ENCODE measurements around the gene CTNND2. TPM values are rescaled to one million over a fixed set of nuclear protein-coding genes. Genes with fewer than 3 reads are reported as not detected.

CTNND2 gene
- total RNA-seq, 1 donor from 2014 or later: 13.9 TPM

DNA sequence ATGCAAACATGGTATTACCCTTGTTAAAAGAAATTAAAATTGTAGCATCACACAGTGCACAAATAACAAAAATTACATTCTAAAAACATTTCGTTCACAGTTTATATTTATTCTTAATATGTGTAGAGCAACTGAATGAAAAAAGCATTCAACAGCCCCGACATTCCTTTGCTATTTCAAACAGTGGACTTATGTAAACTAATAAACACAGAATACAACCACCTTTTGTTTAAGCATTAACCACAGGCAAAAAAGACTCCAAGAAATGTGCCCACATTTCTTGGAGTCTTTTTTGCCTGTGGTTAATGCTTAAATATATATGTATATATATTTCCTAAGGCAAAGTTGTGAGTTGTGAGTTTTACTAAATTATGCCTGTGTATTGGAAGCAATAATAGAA lies 610.7 kb downstream of the CTNND2 start:
- TF ChIP-seq EZH2phosphoT487 (IDR thresholded peaks at IDR 0.05): no peak
- TF ChIP-seq CTCF (IDR thresholded peaks at IDR 0.05): no peak
- no peak for TF ChIP-seq EZH2 (IDR thresholded peaks at IDR 0.05)
- Histone ChIP-seq H3K36me3 (no peaks in the 10 kb centered on the region), H3K4me3 (no peak overlapping the region), H3K79me2 (ENCODE audit: low read depth) (no peaks in the 10 kb centered on the region), H3K27ac (no peak overlapping the region), H3K27me3 (no peaks in the 10 kb centered on the region), H3K4me1 (no peaks in the 10 kb centered on the region), H2AFZ (replicated peaks) (no peak overlapping the region), H4K20me1 (ENCODE audit: low read depth) (no peaks in the 10 kb centered on the region), H3K4me2 (no peak overlapping the region), H3F3A (ENCODE audit: low read depth) (no peaks in the 10 kb centered on the region), H3K9ac (no peak overlapping the region), H3K9me3 (ENCODE audit: low read depth) (no peaks in the 10 kb centered on the region)
- no peak for DNase-seq (ENCODE audit: low spot score)
- H3K4me1 Mint-ChIP-seq: peaks cover 10% of the 10 kb centered on the region
- no peak overlapping the region for H3K27ac Mint-ChIP-seq
- H3K36me3 Mint-ChIP-seq: peaks cover 2% of the 10 kb centered on the region
- no peak overlapping the region for H3K4me3 Mint-ChIP-seq
- H3K9me3 Mint-ChIP-seq: no peaks in the 10 kb centered on the region
- H3K27me3 Mint-ChIP-seq (ENCODE audit: insufficient read depth, low read depth): no peaks in the 10 kb centered on the region

GRCh38 chr5:11292648-11293356 lies 611.4 kb downstream of the CTNND2 start:
- H3K9me3 Mint-ChIP-seq: no peaks in the 10 kb centered on the region
- no peak overlapping the region for H3K4me2 ChIP-seq
- TF ChIP-seq EZH2 (IDR thresholded peaks at IDR 0.05) (no peak), EZH2phosphoT487 (IDR thresholded peaks at IDR 0.05) (no peak), CTCF (IDR thresholded peaks at IDR 0.05) (no peak)
- no peaks in the 10 kb centered on the region for H3K9me3 ChIP-seq (ENCODE audit: low read depth)
- peaks cover 10% of the 10 kb centered on the region for H3K4me1 Mint-ChIP-seq
- H3K9ac ChIP-seq: no peak overlapping the region
- H3F3A ChIP-seq (ENCODE audit: low read depth): no peaks in the 10 kb centered on the region
- no peak for DNase-seq (ENCODE audit: low spot score)
- no peak overlapping the region for H2AFZ ChIP-seq (replicated peaks)
- no peaks in the 10 kb centered on the region for H3K27me3 ChIP-seq
- H4K20me1 ChIP-seq (ENCODE audit: low read depth): no peaks in the 10 kb centered on the region
- H3K27ac ChIP-seq: no peak overlapping the region
- H3K4me1 ChIP-seq: no peaks in the 10 kb centered on the region
- no peaks in the 10 kb centered on the region for H3K36me3 ChIP-seq
- no peaks in the 10 kb centered on the region for H3K27me3 Mint-ChIP-seq (ENCODE audit: insufficient read depth, low read depth)
- peaks cover 2% of the 10 kb centered on the region for H3K36me3 Mint-ChIP-seq
- H3K4me3 Mint-ChIP-seq: no peak overlapping the region
- no peak overlapping the region for H3K4me3 ChIP-seq
- no peak overlapping the region for H3K27ac Mint-ChIP-seq
- H3K79me2 ChIP-seq (ENCODE audit: low read depth): no peaks in the 10 kb centered on the region

- H3K4me1 Mint-ChIP-seq: peaks cover 10% of the 10 kb centered on the region
- H3K27me3 Mint-ChIP-seq (ENCODE audit: insufficient read depth, low read depth): no peaks in the 10 kb centered on the region
- no peak overlapping the region for H3K4me3 Mint-ChIP-seq
- no peaks in the 10 kb centered on the region for H3K79me2 ChIP-seq (ENCODE audit: low read depth)
- H4K20me1 ChIP-seq (ENCODE audit: low read depth): no peaks in the 10 kb centered on the region
- TF ChIP-seq EZH2phosphoT487 (IDR thresholded peaks at IDR 0.05): no peak
- peak; percentile 43 for TF ChIP-seq CTCF (IDR thresholded peaks at IDR 0.05)
- TF ChIP-seq EZH2 (IDR thresholded peaks at IDR 0.05): no peak
- peak; percentile 21 for DNase-seq (ENCODE audit: low spot score)
- no peaks in the 10 kb centered on the region for H3K9me3 ChIP-seq (ENCODE audit: low read depth)
- no peak overlapping the region for H3K27ac Mint-ChIP-seq
- peaks cover 8% of the 10 kb centered on the region for H3K36me3 Mint-ChIP-seq
- no peak overlapping the region for H3K4me3 ChIP-seq
- no peak overlapping the region for H2AFZ ChIP-seq (replicated peaks)
- H3K4me1 ChIP-seq: no peaks in the 10 kb centered on the region
- no peak overlapping the region for H3K9ac ChIP-seq
- H3F3A ChIP-seq (ENCODE audit: low read depth): no peaks in the 10 kb centered on the region
- peaks cover 9% of the 10 kb centered on the region for H3K9me3 Mint-ChIP-seq
- H3K36me3 ChIP-seq: no peaks in the 10 kb centered on the region
- no peak overlapping the region for H3K4me2 ChIP-seq
- no peak overlapping the region for H3K27ac ChIP-seq
- no peaks in the 10 kb centered on the region for H3K27me3 ChIP-seq
Observed at GRCh38 chr5:11289733-11290132, 614.5 kb downstream of the CTNND2 start.
